Activated naive CD4-positive, alpha-beta T cell treated with anti-CD3 and anti-CD28 coated beads for 36 hours (primary cell): ENCODE results near the gene ZNF133. TPM values are rescaled to one million over a fixed set of nuclear protein-coding genes. Genes with fewer than 3 reads are reported as not detected.

Experiments used
- total RNA-seq, 2 experiments: library from RNA; stranded (reverse); gene quantifications; one replicate each; pipeline ENCODE4 v1.2.3, GENCODE V29; 2021

The ZNF133 gene
- total RNA-seq, 2 experiments from 2014 or later: 5.2 to 5.3 TPM

Other genes starting within 250 kb of the ZNF133 start
- not detected for gene OVOL2, start 230.6 kb upstream of the ZNF133 start, total RNA-seq
- gene KAT14, start 150.7 kb upstream of the ZNF133 start, total RNA-seq: 10 to 100 TPM; 10.3 to 12.9 TPM
- 10 to 100 TPM; 16.7 to 17.9 TPM for gene PET117, start 150.7 kb upstream of the ZNF133 start, total RNA-seq
- gene DZANK1, start 178.5 kb downstream of the ZNF133 start, total RNA-seq: under 1 TPM; 0.79 to 0.94 TPM
- gene POLR3F, start 178.9 kb downstream of the ZNF133 start, total RNA-seq: 1 to 10 TPM; 7.0 to 8.3 TPM
- gene RBBP9, start 208.7 kb downstream of the ZNF133 start, total RNA-seq: 10 to 100 TPM; 17.3 to 18.1 TPM
- 10 to 100 TPM; 66.9 to 69.2 TPM for gene SEC23B, start 219.4 kb downstream of the ZNF133 start, total RNA-seq